A673 (cell line): ENCODE data around the gene TEX19. TPM values are rescaled to one million over a fixed set of nuclear protein-coding genes. Genes with fewer than 3 reads are reported as not detected.

ENCODE experiments used
- BruUV-seq: library from RNA; stranded (reverse); fragments of 400-500 nt; replicated peaks from 2 replicates; lab custom pipeline; 2021; lab: Mats Ljungman, UMichigan
- CTCF ChIA-PET: fragments of 300-600 bp; sonication (Branson Sonifier 250); formaldehyde crosslinking; loops from one replicate; lab custom pipeline; 2022; ENCODE audit warnings: antibody characterized with exemption; lab: Charles Lee
- POLR2A ChIA-PET: fragments of 300-600 bp; sonication (Branson Sonifier 250); formaldehyde crosslinking; loops from one replicate; lab custom pipeline; 2022; ENCODE audit warnings: antibody characterized with exemption; ENCODE audit not compliant: low non-redundant PET; lab: Charles Lee
- DNase-seq: peaks from one replicate; pipeline ENCODE4 v3.0.0-alpha.2; 2015; ENCODE audit warnings: low spot score
- H3K27ac ChIP-seq: fragments of 200-600 bp; sonication (generic); 2 replicates; pipeline ENCODE4 v1.5.1; 2016; ENCODE audit warnings: mixed run types, low read depth, mild to moderate bottlenecking, mixed read lengths, antibody characterized with exemption, low read length; ENCODE audit not compliant: poor library complexity, severe bottlenecking
- H3K27me3 ChIP-seq: fragments of 200-600 bp; sonication (generic); replicated peaks from 2 replicates; pipeline ENCODE4 v1.6.1; 2017; ENCODE audit warnings: mixed run types, low read depth, mild to moderate bottlenecking, mixed read lengths, antibody characterized with exemption, low read length; ENCODE audit not compliant: insufficient read depth, poor library complexity
- H3K36me3 ChIP-seq: fragments of 200-600 bp; sonication (generic); 2 replicates; pipeline ENCODE4 v1.6.1; 2016; ENCODE audit warnings: mixed run types, mild to moderate bottlenecking, mixed read lengths, antibody characterized with exemption, low read length; ENCODE audit not compliant: insufficient read depth, poor library complexity, severe bottlenecking
- H3K4me1 ChIP-seq: fragments of 200-600 bp; sonication (generic); 2 replicates; pipeline ENCODE4 v1.6.1; 2017; ENCODE audit warnings: mixed run types, mild to moderate bottlenecking, mixed read lengths, antibody characterized with exemption, low read length; ENCODE audit not compliant: insufficient read depth, poor library complexity, severe bottlenecking
- H3K4me3 ChIP-seq: fragments of 200-600 bp; sonication (generic); 2 replicates; pipeline ENCODE4 v1.5.1; 2016; ENCODE audit warnings: low read depth, mixed run types, mild to moderate bottlenecking, mixed read lengths, low read length; ENCODE audit not compliant: poor library complexity, severe bottlenecking
- H3K9me3 ChIP-seq: fragments of 200-600 bp; sonication (generic); 2 replicates; pipeline ENCODE4 v1.6.1; 2016; ENCODE audit warnings: mixed run types, low read depth, mild to moderate bottlenecking, mixed read lengths, antibody characterized with exemption, low read length; ENCODE audit not compliant: poor library complexity, severe bottlenecking
- EZH2 ChIP-seq: fragments of 200-600 bp; sonication (generic); IDR thresholded peaks from 2 replicates; pipeline ENCODE4 v1.6.1; 2017; ENCODE audit warnings: borderline replicate concordance, low read depth, mild to moderate bottlenecking, mixed read lengths, antibody characterized with exemption, low read length; ENCODE audit not compliant: poor library complexity, severe bottlenecking
- intact Hi-C: fragments of 100-400 bp; cut with micrococcal nuclease; formaldehyde crosslinking; loops from one replicate; pipeline ENCODE4 v1.10.0; 2022; ENCODE audit not compliant: unreplicated experiment
- total RNA-seq: library from RNA; stranded (reverse); gene quantifications from 2 replicates; pipeline ENCODE4 v1.2.3, GENCODE V29; 2021
- TF ChIP-seq, protein P1 (sequence below): fragments of 300-800, 200-600 bp; sonication (generic); conservative IDR thresholded peaks from 2 replicates; pipeline ENCODE4 v1.5.1; 2017; ENCODE audit warnings: low read depth, mild to moderate bottlenecking, antibody characterized with exemption, low read length, moderate library complexity, mixed read lengths

TEX19 gene
- total RNA-seq, 1 experiment from 2014 or later = 0.39 TPM

DNA sequence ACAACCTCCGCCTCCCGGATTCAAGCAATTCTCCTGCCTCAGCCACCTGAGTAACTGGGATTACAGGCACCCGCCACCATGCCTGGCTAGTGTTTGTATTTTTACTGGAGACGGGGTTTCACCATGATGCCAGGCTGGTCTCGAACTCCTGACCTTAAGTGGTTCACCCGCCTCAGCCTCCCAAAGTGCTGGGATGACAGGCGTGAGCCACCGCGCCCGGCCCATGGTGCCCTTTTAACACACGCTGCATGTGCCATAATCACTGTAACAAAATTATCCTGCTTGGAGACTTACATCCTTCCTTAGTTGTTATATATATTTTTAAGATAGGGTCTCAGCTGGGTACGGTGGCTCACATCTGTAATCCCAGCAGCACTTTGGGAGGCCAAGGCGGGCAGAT lies 47.1 kb upstream of the TEX19 start:
- Histone ChIP-seq H3K27me3 (no peaks in the 10 kb centered on the region), H3K4me1 (no peaks in the 10 kb centered on the region), H3K36me3 (no peaks in the 10 kb centered on the region), H3K9me3 (no peaks in the 10 kb centered on the region), H3K27ac (no peak overlapping the region), H3K4me3 (no peak overlapping the region)
- intact Hi-C loops = no loop called here
- BruUV-seq = no TSS peak
- CTCF ChIA-PET = no interaction called here
- POLR2A ChIA-PET = no interaction called here
- TF ChIP-seq, protein P1, sequence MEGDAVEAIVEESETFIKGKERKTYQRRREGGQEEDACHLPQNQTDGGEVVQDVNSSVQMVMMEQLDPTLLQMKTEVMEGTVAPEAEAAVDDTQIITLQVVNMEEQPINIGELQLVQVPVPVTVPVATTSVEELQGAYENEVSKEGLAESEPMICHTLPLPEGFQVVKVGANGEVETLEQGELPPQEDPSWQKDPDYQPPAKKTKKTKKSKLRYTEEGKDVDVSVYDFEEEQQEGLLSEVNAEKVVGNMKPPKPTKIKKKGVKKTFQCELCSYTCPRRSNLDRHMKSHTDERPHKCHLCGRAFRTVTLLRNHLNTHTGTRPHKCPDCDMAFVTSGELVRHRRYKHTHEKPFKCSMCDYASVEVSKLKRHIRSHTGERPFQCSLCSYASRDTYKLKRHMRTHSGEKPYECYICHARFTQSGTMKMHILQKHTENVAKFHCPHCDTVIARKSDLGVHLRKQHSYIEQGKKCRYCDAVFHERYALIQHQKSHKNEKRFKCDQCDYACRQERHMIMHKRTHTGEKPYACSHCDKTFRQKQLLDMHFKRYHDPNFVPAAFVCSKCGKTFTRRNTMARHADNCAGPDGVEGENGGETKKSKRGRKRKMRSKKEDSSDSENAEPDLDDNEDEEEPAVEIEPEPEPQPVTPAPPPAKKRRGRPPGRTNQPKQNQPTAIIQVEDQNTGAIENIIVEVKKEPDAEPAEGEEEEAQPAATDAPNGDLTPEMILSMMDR = no peak
- no peak for TF ChIP-seq EZH2
- DNase-seq = no peak

DNA sequence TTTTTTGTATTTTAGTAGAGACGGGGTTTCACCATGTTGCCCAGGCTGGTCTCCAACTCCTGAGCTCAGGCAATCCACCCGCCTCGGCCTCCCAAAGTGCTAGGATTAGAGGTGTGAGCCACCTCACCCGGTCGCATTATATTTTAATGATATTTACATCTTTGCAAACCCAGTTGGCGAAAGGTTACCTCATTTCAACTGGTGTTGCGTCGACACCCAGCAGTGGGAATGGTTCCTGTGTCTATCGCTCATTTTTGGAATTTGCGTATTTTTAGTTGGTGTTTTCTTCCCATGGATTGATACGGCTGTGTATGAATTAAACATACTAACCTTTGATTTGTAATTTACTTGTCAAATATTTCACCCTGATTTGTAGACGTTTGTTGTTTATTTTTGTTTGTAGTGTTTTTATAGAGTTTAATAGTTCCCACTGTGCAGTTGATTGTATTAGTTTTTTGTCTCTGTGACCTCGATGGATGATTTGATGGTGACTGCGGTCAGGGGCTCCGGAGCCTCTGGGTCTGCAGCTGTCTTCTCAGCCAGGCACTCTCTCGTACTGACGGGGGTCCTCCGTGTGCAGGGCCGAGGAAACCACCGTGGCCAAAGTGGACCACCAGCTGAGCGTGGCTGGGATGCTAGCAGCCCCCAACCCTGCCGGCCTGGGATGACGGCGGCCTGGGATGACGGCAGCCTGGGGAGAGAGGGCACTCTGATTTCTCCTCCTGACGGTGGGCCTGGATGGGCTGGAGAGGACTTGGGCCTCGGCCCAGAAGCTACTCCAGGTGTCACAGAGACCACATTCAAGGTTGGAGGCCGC lies 45.6 kb upstream of the TEX19 start:
- CTCF ChIA-PET = no interaction called here
- Histone ChIP-seq H3K36me3 (no peaks in the 10 kb centered on the region), H3K4me3 (no peak overlapping the region), H3K9me3 (no peaks in the 10 kb centered on the region), H3K4me1 (no peaks in the 10 kb centered on the region), H3K27me3 (no peaks in the 10 kb centered on the region), H3K27ac (no peak overlapping the region)
- no TSS peak for BruUV-seq
- TF ChIP-seq EZH2 = no peak
- TF ChIP-seq, protein P1 = no peak
- DNase-seq = no peak
- POLR2A ChIA-PET = no interaction called here
- intact Hi-C loops = no loop called here

DNA sequence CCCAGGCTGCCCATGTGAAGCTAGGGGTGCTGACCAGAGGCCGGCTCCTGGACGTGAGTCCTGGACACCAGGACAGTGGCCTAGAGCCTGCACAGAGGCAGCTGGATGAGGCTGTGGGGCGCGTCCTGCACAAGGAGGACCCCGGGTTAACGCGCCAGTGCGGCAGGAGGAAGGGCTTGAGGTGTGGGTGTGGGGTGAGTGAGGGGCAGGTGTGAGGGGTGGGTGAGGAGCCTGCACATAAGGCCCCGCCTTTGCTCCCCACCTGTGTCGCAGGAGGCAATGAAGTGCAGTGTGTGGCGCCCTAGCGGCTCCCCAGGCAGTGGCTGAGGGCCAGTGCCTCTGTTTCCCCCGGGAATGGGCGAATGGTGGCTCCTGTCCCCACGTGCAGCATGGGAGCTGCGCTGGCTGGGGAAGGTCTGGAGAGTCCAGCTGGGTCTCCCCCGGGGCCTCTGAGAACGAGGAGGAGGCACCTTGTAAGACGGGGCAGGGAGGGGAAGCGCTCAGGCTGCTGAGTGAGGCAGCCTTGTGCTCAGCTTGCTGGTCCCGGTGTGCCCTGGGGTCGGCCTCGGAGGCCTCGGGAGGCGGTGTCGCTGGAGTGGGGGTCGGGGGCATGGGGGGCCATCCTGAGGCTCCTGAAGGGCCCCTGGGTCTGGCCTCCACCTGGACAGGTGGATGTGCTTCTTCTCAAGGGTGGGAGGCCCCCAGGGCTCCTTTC lies 44.9 kb upstream of the TEX19 start:
- H3K36me3 ChIP-seq = no peaks in the 10 kb centered on the region
- DNase-seq = no peak
- H3K27ac ChIP-seq = no peak overlapping the region
- no peak overlapping the region for H3K4me3 ChIP-seq
- H3K4me1 ChIP-seq = no peaks in the 10 kb centered on the region
- TF ChIP-seq, protein P1 = no peak
- no peak for TF ChIP-seq EZH2
- H3K9me3 ChIP-seq = no peaks in the 10 kb centered on the region
- H3K27me3 ChIP-seq = no peaks in the 10 kb centered on the region
- BruUV-seq = no TSS peak
- ChIA-PET CTCF (no interaction called here), POLR2A (no interaction called here)
- intact Hi-C loops = no loop called here
